ENCODE results near the gene TTLL13.

TTLL13 gene, protein sequence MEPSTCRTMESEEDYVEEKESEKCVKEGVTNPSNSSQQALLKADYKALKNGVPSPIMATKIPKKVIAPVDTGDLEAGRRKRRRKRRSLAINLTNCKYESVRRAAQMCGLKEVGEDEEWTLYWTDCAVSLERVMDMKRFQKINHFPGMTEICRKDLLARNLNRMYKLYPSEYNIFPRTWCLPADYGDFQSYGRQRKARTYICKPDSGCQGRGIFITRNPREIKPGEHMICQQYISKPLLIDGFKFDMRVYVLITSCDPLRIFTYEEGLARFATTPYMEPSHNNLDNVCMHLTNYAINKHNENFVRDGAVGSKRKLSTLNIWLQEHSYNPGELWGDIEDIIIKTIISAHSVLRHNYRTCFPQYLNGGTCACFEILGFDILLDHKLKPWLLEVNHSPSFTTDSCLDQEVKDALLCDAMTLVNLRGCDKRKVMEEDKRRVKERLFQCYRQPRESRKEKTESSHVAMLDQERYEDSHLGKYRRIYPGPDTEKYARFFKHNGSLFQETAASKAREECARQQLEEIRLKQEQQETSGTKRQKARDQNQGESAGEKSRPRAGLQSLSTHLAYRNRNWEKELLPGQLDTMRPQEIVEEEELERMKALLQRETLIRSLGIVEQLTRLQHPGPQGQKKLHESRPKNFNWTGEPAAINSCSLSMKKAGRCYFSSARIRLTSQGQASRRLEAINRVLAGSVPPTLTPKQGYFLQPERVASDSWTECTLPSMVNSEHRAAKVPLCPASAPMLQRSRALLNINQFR

GRCh38 chr15:90249203-90249863 is at the start of gene TTLL13:
Gene TTLL13, plus strand, starts transcription at chr15:90249556. Its CDS starts 1,075 bp downstream, at chr15:90250631.
- peak; percentile 39 for DNase-seq

DNA sequence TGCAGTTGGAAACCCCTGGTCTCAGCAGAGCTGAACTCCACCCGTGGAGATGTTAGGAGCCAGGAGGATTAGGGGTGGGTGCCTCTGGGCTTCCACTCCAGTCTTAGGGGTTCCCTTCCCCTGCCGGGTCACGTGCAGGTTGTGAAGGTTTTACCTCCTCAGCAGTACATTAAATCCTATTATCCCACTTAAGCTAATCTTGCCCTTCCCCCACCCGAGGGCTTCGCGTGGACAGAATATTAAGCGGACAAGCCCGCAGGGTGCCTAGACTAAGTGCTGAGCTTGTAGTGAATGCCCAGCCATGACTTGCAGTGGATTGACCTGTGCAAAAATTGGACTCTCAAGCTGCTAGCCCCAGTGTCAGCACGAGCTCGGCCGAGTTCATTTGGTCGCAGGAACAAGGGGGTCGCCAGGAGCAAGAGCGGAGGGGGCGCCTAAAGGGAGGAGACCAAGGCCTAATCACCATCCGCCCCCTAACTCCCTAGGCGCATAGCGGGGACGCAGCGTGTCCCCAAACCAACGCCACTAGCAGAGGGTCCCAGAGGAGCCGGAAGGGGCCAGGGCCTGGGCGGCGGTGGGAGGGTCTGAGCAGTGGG is 48.7 kb upstream of the TTLL13 start:
- no peak for DNase-seq

- DNase-seq, result no peak
These were observed 48.0 kb upstream of the TTLL13 start, which contains the start of gene SEMA4B for GRCh38 chr15:90201130-90201943. Gene SEMA4B, plus strand, starts transcription at chr15:90201330. Its CDS starts 249 bp downstream, at chr15:90201579.

DNA sequence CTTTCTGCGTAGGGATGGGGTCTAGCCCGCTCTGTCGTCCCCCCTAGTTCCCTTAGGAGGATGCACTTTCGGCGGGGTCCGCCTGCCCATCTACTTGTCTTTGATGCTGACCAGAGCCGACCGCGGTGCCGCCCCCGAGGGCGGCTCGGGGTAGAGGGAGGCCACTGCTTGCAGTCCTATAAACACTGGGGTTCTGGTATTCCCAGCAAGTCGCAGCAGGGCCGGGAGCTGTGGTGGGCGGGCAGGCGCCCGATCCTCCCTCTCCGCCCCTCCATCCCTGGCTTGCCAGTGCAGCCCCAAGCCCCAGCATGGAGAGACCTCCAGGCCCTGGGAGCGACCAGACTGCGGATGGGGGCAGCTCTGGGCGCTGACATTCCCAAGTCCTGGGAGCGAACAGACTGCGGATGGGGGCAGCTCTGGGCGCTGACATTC is 47.4 kb upstream of the TTLL13 start:
- DNase-seq, result no peak

GRCh38 chr15:90202929-90203328 is 46.4 kb upstream of the TTLL13 start:
- no peak for DNase-seq

DNA sequence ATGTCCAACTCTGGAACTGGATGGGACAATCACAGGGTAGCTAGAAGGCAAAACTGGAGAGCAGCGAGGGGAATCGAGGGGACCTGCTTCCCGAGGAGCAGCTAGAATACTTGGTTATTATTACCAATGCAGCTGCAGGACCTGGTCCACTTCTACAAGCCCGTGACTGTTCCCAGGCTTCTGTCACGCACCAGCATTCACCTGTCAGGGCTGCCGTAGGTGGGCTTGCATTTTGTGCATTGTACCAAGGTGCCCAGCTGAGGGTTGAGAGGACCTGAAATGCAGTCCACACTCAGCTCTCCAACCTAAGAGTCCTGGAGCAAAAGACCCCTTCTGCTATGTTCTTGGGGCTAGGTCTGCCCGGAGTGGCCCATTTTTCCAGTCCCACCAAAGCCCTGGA is 45.9 kb upstream of the TTLL13 start:
- no peak for DNase-seq

DNA sequence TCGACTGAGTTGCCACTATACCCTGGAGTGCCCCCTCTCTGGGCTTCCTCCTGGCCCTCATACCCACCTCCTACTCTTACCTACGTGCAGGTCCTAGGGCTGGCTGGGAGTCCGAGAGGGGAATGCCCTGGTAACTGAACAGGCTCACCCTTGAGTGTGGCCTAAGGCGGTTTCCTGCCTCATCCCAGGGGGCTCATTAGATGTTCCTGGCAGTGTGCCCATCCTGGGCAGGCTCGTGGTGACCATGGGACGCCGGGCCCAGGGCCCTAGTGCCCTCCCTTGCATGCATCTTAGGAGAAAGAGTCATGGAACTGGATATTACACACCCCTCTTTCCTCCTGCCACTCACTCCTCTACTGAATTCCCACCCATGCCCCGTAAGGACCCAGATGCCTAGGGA is 45.4 kb upstream of the TTLL13 start:
- DNase-seq, result no peak

DNA sequence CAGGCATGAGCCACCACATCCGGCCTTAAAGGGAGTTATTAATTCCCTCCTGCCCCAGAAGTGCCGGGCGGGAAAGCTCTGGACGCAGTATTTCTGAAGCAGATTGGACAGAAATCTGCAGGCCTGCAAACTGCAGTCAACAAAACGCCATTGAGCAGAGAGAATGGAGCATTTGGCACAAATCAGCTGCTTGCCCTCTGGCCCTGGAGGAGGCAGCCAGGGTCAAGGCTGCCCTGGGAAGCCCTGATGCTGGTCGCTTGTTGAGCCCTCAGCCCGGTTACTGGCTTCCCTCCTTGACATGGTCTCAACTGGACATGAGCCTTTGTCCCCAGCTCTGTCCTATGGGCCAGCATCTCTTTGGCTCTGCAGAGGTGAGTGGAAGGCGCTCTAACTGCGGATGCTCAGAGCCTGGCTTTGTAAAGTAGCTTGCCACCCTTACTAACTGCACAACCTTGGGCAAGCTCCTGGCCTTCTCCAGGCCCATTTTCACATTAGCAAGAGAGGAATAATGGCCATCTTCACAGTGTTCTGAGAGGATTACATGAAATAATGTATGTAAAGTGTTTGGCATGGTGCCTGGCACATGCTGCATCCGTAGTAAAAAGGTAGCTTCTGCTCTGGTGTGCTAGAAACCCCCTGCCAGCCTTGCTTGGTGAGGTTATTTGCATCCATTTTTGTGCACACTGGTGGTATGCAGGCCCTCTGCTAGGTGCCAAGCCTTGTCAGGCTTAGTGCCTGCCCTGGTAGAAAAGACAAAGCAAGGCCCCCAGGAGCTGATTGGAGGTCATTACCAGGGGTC is 44.1 kb upstream of the TTLL13 start:
- DNase-seq, result no peak

DNA sequence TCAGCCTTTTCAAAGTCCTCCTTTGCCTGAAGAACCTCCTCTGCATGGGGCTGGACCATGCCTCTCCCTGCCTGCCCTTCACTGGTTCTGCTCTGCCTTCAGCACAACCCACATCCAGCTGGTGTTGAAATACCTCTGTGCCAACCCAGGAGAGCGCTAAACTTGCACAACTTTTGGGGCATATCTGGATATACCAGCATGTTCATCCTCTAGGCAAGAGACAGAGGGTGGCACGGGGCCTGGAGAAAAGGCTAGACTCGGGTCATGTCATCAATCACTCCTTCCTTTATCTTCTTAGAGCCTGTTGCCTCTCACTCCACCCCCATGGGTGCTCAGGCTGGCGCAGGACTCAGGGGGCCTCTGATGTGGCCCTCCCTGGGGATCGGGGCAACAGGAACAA is 43.5 kb upstream of the TTLL13 start:
- no peak for DNase-seq

GRCh38 chr15:90207252-90207651 is 42.1 kb upstream of the TTLL13 start:
- DNase-seq, result no peak

DNA sequence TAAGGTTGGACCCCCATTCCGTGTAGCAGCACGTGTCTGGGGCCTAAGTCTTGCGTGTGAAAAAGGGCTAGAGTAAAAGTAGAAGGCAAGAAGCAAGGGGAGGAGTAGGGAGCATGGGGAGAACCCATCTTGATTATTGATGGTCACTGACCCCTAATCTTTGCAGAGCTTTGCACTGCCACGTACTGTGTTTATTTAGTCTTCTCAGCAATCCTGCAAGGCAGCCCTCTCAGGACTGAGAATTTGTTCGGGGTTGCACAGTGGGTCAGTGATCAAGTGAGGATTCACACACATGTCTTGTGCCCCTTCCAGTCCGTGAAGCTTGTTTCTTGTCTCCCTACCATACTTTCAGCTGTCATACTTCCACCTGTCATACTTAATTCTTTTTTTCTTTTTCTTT is 41.0 kb upstream of the TTLL13 start:
- DNase-seq, result no peak

DNA sequence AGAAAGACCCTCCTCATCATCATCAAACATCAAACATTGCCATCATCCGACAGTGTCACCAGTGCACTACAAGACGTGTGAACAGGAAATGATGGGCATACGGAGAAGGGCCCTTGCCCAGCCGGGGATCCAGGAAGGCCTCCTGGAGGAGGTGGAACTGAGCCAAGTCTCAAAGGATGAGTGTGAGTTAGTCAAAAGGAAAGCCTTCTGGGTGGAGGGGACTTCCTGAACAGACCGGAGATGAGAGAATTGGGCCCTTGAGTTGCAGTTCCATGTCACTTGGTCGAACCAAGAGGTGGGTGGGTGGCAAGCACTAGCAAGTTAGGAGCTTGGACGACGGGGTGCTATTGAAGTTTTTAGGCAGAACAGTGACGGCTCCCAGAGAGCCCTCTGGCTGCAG is 39.8 kb upstream of the TTLL13 start:
- DNase-seq, result no peak

- no peak for DNase-seq
These were observed 38.8 kb upstream of the TTLL13 start for GRCh38 chr15:90210593-90210992.

GRCh38 chr15:90211009-90211408 is 38.3 kb upstream of the TTLL13 start:
- DNase-seq, result no peak

- no peak for DNase-seq
These were observed 37.8 kb upstream of the TTLL13 start for GRCh38 chr15:90211440-90212143.

DNA sequence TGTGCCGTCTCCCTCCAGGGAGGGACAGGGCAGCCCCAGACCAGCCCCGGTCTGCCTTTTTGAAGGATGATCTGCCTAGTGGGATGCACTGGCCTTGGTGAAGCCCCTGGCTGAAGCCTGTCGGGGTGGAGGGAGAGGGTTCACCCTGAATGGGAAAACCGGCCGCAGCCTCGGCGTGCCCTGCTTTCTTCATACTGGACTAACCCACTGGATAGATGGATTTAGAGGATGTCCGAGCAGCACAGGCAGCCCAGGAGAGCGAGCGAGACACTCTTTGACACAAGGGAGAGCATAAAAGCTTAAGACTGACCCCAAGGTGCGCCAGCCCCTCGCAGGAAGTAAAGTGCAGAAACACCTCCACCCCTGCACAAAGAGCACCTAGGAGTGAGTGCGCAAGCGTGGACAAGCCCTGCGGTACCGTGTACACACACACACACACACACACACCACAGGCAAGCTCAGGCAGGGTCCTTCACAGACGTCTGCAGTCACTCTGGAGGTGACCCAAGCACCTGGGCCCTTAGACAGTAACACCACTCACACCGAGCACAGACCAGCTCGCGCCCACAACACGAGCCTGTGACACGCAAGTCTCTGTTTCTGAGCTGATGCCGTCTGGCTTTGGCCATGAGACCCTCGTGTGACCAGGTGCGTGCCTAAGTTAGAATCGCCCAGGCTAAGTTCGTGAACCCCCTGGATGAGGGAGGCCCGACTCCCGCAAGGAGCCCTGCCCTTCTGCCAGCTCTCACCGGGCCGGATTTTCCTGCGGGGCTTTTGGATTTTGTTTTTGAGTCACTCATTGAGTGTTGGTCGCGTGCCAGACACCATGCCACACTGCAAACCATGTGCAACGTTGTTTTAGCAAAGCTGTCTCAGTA is 36.9 kb upstream of the TTLL13 start:
- no peak for DNase-seq

DNA sequence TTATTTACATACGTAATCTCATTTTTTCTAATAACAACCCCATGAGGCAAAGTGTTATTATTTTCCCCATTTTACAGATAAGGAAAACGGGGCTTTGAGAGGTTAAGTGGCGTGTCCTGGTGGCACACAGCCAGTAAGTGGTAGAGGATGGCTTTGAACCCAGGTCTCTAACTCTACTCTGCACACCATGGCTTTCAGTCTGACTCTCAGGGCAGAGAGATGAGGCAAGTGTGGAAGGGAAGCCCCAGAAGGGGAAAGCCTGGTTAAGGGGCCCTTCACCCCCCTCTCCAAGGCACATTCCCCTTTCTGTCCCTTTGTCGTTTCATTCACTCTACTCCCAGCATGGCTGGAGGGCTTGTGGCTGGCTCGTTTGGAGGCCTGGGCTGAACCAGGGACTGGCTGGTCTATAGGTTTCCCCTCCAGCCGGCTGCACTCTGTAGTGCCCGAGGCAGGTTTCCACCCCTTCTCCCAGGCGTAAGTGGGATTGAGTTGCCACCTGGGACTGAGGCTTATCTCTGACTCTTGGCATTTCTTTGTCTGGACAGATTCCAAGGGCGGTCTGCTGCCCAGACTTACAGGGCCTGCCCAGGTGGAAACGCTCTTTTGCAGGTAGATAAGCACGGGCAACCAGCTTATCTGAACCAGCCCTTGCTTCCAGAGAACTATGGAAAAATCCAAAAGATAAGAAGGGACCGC is 36.1 kb upstream of the TTLL13 start:
- no peak for DNase-seq

GRCh38 chr15:90213818-90214204 is 35.5 kb upstream of the TTLL13 start:
- DNase-seq, result no peak

DNA sequence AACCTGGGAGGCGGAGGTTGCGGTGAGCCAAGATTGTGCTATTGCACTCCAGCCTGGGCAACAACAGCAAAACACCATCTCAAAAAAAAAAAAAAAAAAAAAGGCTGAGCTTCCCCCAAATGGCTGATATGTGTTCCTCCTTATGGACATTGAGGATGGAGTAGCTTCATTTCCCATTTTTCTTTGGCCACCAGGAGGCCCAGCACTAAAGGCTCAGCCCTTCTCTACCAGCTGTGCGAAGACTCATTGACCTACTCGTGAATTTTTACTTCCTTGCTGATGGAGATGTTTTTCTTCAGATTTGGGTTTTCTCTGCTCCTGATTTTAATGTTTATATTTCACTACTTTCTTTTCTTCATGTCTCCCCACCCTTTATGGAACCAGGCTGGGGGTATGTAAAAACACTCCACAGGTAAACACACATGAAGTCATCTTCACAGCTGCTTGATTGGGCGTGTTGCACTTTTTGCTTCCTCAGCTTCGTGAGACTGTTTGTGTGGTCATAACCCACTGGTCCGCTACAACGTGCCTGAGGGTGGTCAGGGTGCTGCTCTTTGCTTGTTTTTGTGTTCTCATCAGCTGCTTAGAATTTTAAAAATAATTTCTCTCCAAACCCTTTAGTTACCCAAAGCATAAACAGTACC is 34.7 kb upstream of the TTLL13 start:
- DNase-seq, result no peak
